HG03442 (cell line): ENCODE measurements around the gene ALKBH3.

Experiments used
- ATAC-seq: cut with Tn5 transposase; IDR thresholded peaks from one replicate; pipeline ENCODE4 v1.9.1; 2021; ENCODE audit warnings: mild to moderate bottlenecking, moderate library complexity; ENCODE audit not compliant: unreplicated experiment

ALKBH3 gene

DNA sequence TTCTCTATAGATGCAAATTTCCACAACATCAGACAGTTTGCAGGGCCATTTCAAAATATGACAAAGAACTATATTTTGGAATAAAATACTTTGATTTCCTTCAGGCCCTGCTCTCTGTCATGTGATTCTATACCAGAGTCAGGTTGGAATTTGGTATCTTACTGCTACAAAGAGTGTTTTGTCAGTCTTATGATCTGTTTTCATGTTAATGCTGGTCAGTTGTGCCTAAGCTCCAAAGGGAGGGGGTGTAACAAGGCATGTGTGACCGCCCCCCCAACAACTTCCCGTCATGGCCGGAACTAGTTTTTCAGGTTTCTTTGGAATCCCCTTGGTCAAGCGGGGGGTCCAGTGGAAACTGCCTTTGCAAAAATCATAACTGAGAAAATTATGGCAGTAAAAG, 76.9 kb downstream of the ALKBH3 start:
- ATAC-seq = no peak

- no peak for ATAC-seq
Measured at GRCh38 chr11:43959321-43959995, 78.8 kb downstream of the ALKBH3 start.

DNA sequence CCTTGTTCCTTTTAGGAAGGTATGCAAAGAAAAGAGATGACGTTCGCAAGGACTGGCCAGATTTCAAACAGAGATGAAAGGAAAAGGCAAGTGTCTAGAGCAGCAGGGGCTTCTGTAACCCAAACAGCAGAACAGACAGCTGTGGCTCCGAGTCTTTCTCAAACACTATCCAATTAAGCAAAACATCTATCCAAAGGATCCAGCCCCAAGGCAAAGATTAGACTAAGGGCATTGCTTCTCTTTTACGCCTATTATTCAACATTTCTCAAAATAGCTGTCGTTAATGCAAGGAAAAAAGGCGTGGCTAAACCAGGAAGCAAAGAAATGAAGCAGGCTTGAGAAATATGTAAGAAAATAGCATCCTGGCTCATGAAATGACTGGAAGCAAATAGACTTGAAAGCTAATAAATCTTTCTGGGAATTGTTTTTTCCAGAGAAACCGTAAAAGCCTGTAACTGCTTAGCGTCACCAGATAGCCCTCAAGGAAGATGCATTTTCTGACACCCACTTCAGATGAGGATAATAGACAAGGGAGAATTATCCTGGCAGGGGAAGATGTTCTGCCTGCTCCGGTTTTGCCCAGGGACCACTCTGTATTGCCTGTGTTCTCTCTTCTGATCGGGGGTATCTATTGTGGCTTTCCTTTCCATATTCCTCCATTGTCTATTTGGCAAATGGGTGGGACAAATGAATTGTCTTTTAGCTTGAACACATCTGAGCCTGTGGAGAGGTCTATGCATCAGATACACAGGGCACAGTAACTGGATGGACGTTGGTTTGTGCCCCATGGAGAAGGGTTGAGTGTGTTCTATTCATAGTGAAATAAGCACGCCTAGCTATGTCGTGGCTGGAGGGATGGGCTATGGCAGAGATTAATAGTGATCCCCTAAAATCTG, 82.0 kb downstream of the ALKBH3 start:
- no peak for ATAC-seq

DNA sequence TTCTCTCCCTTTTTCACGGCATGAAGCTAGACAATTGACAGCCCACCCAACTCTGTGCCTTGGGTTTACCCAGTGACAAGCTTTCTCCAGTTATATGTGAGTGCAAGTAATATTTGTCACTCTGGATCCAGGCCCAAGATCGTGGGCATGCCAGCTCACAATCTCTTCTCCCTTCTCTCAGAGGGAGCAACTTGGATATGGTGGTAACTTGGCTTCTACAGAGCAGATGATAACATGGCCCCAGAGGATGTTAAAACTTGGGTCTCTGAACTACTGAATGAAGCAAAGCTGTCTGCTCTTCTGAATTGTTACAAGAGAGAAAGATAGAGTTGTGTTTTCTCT, 82.6 kb downstream of the ALKBH3 start:
- no peak for ATAC-seq

- ATAC-seq = no peak
Measured at GRCh38 chr11:43967661-43968060, 87.0 kb downstream of the ALKBH3 start.

DNA sequence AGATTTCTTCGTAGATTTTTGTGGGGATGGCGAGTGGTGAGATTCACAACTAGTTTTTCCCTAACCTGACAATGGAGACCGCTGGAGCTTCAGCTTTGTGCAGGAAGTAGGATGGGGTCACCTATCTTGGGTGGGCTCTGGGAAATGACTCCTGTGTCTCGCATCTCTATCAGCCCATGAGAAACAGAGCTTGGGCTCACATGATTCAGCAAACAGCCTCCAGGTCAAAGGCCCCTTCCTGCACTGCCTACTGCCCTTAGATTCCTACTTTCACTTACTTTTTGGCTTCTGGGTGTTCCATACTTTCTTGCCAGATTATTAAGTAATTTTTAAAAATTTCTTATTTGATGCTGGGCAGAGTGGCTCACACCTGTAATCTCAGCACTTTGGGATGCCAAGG, 88.1 kb downstream of the ALKBH3 start:
- ATAC-seq = no peak

DNA sequence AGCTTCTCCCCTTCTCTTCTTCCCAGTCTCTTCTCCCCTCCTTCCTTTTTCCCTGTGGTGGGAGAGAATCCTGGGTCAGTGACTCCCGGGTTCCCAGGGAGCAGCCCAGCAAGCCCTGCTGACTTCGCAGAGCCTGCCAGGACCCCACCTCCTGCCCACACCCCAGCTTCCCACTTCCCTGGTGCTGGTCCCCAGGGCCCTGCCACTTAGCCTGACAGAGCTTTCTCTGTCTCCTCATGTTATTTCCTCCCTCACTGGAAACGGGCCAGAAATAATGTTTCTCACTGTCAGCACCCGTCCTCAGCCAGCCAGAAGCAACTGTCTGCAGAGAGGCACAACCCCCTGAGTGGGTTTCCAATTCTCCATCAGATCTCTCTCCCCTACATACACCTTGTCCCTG, 88.9 kb downstream of the ALKBH3 start:
- ATAC-seq = no peak
